T follicular helper cell (primary cell): ENCODE results near the gene PREB.
A peak's percentile ranks its signal among the peaks of the same experiment; 100 is the strongest.
"Not testable (repeated sequence)": the region's sequence is repeated elsewhere in the genome, so short reads cannot be mapped to it uniquely, and the experiment has no call there.

Experiments
- DNase-seq: peaks from one replicate; pipeline ENCODE4 v3.0.0-alpha.2; 2020; ENCODE audit warnings: low read depth

Gene PREB

DNA sequence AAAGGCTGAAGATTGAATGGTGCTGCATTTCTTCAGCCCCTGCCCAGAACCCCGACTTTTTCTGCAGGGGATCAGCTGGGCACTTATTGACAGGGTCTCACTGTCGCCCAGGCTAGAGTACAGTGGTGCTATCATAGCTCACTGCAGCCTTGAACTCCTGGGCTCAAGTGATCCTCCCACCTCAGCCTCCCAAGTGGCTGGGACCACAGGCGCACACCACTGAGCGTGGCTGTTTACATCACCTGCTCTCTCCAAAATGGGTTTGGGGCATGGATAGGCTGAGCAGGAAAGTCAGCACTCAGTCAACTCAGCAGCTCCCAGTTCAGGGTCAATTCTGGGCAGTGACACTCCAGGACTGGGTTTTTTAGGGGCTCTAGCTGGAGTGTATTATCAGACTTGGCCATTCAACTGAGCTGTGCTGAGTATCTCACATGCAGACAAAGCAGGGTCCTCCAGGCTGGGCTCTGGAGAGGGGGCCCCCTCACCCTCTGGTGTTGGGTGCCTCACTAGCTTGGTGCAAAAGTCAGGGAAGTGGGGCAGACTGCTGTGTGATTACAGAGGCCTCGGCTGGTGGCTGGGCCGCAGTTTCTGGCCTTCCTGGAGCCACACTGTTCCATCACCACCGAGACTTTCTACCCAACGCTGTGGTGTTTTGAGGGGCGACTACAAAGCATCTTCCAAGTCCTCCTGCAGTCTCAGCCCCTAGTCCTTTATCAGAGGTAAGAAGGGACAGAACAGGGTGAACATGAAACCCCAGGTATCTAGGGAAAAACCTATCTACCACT, 6.4 kb downstream of the PREB start:
- DNase-seq, result no peak

DNA sequence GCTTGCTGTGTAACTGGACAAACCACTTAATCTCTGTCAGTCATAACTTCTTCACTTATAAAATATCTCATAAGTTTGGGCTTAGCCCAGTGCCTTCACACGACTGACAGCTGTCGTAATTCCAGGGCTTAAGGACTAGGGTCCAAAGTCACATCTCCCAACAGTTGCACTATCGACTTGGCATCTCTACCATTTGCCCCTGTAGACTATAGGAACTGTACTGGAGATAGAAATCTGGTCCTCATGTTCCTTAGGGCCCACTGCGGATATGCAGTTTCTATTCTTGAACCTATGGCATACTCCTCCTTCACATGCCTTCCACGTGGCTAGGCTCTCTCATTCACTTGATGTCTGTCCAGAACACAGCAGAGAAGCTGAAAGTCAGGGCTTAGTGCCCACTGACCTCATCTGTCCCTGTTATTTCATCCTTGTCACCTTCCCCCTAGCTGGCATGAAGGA, 8.2 kb downstream of the PREB start:
- DNase-seq, result no peak

DNA sequence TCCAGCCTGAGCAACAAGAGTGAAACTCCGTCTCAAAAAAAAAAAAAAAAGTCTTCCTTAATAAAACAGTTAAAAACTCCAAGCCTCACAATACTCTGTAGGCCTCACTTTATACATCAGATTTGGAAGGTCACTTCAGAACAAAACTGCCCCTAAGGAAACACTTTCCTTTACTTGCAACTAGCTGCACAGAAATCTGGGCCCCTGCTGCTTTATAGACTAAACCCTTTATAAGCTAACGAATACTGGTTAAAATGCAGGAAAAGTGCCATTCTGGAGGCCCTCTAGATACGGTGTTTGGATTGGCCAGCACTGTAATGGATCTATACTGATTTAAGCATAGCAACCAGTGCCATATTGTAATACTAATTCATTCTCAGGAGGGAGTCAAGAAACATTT, 9.3 kb downstream of the PREB start:
- no peak for DNase-seq

DNA sequence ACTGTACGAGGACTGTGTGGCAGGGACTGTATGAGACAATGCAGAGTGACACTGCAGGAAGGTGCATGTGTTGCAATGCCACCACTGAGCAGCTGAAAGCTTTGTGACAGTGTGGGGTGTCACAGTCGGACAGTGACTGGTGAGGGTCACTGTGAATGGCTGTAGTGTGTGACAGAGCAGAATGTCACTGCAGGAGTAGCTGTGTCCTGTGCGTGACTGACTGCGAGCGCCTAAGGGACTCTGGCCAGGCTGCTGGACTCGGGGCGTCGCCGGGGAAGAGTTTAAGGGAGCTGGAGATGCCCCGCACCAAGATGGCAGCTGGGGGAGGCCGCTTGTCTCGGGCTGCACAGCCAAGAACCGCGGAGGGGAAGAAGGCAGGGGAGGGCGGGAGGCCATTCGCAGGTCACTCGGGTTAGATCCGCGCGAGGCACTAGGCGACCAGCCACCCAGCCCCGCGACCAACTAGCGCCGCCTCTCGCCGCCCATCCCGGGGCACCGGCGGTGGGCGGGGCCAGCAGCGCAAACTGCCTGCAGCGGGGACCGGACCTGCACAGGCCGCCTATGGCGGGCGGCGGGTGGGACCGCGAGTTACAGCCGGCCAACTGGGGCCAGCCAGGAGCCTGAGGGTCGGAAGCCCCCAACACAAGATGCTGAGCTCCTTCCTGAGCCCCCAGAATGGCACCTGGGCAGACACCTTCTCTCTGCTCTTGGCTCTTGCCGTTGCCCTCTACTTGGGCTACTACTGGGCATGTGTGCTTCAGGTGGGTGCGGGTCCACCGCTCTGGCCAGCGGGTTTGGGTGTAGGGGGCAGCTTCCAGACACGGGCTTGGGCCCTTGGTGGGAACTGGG, 10.9 kb downstream of the PREB start, which contains the start of gene ABHD1:
Gene ABHD1, plus strand, starts transcription at position 514 of the 849 bp plus-strand sequence. Its CDS starts 134 bp downstream, at position 648.
- DNase-seq, result peak; percentile 54

DNA sequence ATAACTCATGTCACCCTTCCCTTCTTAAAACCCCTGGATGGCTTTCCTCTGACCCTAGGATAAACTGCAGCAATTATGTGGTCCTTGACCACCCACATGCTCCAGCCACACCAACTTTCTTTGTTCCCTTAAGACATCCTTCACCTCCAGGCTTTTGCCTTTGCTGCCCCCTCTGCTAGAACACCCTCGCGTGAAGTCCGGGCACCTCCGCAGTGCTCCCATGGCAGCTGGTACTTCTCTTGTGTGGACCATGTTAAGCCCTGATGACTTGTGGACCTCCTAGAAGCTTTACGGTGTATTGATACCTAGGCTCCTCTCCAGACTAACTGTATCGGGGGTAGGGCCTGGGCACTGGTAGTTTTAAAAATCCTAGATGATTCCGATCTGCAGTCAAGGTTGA, 11.6 kb downstream of the PREB start:
- DNase-seq, result no peak

DNA sequence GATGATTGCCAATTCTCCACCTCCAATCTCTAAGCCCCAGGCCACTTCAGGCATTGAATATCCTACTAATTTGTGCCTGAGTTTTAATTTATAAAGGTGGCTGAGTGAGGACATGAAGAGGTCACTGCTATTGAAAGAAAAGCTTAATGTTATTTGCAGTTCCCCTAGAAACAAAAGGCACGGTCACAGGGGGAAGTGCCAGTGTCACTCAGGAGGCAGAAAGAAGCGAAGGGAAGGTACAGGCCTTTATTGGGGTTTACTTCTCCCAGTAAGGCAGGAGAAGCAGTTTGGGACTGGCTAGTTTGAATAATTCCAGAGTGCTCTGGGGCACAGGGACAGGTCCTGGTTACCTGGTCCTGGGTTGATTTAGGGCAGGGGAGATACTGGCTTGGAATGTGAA, 12.5 kb downstream of the PREB start:
- no peak for DNase-seq

DNA sequence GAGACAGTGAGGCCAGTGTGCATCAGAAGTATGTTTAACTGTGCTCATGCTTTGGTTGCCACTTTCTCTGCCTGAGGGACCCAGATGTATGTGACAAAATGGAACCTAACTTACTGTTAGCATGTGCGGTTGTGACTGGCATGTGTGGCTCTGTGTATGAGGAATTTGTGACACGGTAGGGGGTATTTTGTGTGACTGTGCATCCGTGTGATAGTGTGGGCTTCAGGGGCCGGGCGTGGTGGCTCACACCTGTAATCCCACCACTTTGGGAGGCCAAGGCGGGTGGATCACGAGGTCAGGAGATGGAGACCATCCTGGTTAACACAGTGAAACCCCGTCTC, 15.1 kb downstream of the PREB start:
- DNase-seq, result not testable (repeated sequence)

DNA sequence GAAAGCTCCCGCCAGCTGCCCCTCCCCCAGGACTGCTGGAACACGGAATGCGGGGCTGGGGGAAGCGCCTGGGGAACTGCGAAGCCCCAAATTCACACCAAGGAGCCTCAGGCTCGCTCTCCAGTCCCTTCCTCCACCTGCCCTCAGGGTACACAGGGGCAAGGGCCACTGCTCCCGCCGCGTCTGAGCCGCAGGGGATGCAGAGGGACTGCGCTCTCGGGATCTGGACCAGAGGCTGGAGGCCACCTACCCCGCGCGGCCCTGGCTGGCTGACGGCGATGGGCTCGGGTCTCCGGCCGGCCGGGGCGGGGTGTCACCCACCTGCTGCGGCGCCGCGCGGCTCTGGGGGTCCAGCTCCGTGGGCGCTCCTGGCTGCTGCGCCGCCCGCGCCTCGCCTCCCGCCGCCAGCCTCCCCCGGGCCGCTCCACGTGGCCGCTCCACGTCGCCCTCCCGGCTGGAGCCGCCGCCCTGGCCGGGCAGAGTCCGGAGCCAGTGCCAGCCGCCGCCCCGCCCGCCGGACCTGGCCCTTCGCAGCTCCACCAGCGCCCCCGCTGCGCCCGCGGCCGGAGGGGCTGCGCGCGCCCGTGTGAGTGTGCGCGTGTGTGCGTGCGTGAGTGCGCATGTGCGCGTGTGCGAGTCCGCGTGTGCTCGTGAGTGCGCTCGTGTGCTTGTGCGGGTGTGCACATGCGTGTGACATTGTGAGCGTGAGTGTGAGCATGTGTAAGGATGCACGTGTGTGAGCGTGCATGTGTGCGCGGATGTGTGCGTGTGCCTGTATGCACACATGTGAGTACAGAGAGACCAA, 15.7 kb downstream of the PREB start, which contains the start of gene CGREF1:
Gene CGREF1, minus strand, starts transcription at position 604 of the 805 bp plus-strand sequence. CDS start 14,762 bp downstream, outside the sequence.
- no peak for DNase-seq

DNA sequence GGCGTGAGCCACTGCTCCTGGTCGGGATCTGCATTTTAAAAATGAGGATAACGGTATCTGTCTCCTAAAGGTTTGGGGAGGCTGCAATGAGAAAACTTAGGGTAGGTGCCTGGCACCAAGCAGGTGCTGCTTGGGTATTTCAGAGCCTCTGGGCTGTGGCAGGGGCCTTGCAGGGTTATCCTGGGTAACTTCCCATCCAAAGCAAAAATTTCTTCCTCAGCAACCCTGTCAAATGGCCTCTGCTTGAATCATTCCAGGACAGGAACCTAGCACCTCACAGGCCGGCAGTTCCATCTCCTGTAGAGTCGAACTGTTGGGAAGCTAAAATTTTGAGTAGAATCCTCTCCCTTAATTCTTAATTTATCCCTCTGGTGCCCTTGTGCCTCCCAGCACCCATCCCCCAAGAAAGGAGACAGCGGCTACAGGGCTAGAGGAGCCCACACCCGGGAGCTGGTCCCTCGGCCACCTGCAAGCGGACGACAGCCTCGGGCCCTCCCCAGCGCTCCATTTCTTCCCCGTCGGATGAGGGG, 16.4 kb downstream of the PREB start:
- no peak for DNase-seq

DNA sequence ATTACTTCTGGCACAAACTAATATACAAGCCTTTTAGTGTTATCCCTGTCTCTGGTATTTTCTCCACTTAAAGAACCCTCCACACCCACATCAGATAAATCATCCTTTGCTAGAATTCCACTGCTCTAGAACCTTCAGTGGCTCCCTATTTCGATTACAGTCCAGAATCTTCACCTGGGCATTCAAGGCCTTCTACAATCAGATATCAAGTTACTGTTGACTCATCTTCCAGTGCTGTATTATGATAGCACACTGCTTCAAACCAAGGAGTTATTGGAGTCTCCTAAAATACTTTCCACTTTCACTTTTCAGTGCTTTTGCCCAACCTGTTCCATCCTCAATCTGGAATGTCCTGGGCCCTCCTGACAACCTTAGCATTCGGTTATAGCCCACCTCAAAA, 18.9 kb downstream of the PREB start:
- DNase-seq, result no peak

DNA sequence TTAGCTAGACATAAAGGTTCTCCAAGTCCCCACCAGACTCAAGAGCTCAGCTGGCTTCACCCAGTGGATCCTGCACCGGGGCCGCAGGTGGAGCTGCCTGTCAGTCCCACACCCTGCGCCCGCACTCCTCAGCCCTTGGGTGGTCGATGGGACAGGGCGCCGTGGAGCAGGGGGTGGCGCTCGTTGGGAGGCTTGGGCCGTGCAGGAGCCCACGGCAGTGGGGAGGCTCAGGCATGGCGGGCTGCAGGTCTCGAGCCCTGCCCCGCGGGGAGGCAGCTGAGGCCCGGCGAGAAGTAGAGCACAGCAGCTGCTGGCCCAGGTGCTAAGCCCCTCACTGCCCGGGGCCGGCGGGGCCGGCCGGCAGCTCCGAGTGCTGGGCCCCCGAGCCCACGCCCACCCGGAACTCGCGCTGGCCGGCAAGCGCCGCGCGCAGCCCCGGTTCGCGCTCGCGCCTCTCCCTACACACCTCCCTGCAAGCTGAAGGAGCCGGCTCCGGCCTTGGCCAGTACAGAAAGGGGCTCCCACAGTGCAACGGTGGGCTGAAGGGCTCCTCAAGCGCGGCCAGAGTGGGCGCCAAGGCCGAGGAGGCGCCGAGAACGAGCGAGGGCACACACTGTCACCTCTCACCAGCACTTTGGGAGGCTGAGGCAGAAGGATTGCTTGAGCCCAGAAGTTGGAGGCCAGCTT, 22.9 kb downstream of the PREB start:
- DNase-seq, result not testable (repeated sequence)

DNA sequence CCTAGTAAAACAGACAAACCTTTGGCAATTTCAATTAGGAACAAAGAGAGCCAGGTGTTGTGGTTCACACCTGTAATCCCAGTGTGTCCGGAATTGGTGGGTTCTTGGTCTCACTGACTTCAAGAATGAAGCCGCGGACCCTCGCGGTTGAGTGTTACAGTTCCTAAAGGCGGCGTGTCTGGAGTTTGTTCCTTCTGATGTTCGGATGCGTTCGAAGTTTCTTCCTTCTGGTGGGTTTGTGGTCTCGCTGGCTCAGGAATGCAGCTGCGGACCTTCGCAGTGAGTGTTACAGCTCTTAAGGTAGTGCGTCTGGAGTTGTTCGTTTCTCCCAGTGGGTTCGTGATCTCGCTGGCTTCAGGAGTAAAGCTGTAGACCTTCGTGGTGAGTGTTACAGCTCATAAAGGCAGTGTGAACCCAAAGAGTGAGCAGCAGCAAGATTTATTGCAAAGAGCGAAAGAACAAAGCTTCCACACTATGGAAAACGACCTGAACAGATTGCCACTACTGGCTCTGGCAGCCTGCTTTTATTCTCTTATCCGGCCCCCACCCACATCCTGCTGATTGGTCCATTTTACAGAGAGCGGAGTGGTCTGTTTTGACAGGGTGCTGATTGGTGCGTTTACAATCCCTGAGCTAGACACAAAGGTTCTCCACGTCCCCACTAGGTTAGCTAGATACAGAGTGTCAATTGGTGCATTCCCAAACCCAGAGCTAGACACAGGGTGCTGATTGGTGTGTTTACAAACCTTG, 23.7 kb downstream of the PREB start:
- not testable (repeated sequence) for DNase-seq

DNA sequence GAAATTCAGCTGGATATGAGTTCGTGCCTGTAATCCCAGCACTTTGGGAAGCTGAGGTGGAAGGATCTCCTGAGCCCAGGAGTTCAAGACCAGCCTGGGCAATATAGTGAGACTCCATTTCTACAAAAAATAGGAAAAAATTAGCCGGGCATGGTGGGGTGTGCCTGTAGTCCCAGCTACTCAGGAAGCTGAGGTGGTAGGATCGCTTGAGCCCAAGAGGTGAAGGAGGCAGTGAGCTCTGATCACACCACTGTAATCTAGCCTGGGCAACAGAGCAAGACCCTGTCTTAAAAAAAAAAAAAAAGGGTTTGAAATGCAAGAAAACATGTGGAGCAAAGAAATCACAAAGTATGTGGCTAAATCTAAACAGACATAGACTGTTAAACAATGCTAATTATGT, 25.4 kb downstream of the PREB start:
- no peak for DNase-seq

DNA sequence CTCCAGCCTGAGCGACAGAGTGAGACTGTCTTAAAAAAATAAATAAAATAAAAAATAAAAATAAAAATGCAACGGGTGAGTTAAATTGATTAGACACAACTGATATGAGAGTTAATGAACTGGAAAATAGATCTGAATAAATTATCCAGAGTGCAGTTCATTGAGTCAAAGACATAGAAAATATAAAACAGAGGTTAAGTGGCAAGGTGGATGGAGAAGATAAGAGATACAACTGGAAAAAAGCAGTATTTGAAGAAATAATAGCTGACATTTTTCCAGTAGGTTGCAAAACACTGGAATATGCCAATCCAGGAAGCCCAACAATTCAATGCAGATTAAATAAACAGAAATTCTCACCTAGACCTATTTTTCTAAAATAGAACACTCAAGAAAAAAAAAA, 26.2 kb downstream of the PREB start:
- DNase-seq, result no peak

DNA sequence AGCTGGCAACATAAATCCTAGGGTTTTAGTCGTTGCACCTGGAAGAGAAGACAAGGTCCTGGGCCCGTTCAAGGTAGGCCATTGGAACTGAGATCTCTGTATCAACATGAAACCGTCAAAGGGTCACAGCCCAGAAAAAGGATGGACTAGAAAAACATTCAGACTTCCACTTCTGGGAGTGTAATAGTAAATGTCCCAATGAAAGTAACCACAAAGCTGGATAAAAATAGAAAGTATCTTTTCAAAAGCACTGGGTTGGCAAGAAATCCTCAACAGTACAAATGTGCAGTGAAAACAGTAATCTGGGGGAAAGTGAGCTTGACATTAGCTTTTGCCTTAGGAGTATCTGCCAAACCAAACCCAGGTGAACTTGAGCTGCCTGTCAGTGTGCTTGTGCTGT, 28.5 kb downstream of the PREB start:
- DNase-seq, result no peak

DNA sequence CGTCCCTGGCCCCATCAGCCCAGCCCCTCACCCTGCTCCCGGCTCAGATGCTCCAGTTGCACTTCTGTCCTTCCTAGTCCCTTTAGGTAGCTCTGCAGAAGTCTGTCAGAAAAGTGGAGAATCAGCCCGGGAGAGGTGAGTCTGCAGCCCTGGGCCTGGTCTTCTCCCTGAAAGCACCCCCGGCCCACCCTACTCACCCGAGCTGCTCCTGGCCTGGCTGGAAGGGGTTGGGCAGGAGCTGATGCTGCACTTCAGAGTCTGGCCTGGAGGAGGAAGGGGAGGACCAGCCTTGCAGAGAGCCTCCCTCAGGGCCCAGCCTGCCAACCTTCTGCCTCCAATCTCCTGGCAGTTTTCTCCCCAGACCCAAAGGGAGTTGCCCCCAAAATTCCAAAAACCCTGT, 32.1 kb downstream of the PREB start:
- DNase-seq, result no peak

DNA sequence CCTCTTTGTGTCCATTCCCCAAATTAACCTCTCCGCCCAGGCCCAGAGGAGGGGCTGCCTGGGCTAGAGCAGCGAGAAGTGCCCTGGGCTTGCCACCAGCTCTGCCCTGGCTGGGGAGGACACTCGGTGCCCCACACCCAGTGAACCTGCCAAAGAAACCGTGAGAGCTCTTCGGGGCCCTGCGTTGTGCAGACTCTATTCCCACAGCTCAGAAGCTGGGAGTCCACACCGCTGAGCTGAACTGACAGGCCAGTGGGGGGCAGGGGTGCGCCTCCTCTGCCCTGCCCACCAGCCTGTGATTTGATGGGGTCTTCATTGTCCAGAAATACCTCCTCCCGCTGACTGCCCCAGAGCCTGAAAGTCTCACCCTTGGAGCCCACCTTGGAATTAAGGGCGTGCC, 34.4 kb downstream of the PREB start:
- DNase-seq, result no peak

DNA sequence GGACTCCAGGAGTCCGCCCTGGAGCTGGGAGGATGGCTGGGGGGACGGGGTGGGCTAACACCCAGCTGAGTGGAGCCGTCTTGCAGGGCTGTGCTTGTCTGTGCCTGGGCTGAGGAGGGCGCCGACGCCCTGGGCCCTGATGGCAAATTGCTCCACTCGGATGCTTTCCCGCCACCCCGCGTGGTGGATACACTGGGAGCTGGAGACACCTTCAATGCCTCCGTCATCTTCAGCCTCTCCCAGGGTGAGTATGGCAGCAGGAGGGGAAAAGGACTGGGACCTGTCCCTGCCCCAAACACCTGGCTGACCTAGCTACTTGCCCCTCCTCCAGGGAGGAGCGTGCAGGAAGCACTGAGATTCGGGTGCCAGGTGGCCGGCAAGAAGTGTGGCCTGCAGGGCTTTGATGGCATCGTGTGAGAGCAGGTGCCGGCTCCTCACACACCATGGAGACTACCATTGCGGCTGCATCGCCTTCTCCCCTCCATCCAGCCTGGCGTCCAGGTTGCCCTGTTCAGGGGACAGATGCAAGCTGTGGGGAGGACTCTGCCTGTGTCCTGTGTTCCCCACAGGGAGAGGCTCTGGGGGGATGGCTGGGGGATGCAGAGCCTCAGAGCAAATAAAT, 35.0 kb downstream of the PREB start:
- no peak for DNase-seq

DNA sequence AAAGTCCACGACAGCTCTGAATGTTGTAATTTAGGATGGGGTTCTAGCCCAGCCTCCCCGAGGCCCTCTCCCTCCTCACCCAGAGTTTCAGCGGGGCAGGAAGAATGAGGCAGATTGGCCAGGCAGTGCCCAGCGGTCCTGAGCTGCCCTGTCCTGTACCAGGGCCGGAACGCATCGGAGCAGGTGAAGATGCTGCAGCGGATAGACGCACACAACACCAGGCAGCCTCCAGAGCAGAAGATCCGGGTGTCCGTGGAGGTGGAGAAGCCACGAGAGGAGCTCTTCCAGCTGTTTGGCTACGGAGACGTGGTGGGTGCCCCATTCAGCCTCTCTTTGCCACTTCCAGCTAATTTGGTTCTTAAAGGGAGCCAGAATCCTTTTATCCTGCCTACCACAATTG, 37.1 kb downstream of the PREB start:
- no peak for DNase-seq

DNA sequence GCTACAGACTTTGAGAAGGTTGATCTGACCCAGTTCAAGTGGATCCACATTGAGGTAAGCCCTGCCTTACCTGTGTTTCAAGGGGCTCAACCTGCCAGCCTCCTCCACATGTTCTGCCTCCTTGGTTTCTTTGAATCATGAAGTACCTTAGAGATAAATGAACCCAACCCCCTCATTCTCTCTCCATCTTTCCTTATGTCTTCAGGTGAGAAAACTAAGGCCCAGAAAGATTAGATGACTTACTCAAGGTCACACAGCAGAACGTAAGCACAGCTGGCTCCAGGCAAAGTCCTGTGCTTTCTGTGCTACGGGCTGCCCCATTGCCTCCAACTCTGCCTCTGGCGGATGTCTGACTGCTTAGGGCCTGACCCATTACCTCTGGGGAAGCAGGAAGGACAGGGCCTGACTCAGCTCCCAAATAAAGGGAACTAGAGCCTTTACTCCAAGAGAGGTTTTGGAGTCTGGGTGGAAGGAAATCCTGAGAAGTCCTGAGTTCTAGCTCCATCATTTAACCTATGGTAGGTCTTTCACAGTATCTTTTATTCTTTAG, 37.6 kb downstream of the PREB start:
- DNase-seq, result no peak
